NCI-H510A treated with DMSO at 0.1 percent for 48 hours (cell line): ENCODE measurements around the gene GABRA4.
A peak's percentile ranks its signal among the peaks of the same experiment; 100 is the strongest.

Experiments
- DNase-seq: peaks from one replicate; lab custom pipeline; 2025; lab: John Stamatoyannopoulos, UW

GABRA4 gene

DNA sequence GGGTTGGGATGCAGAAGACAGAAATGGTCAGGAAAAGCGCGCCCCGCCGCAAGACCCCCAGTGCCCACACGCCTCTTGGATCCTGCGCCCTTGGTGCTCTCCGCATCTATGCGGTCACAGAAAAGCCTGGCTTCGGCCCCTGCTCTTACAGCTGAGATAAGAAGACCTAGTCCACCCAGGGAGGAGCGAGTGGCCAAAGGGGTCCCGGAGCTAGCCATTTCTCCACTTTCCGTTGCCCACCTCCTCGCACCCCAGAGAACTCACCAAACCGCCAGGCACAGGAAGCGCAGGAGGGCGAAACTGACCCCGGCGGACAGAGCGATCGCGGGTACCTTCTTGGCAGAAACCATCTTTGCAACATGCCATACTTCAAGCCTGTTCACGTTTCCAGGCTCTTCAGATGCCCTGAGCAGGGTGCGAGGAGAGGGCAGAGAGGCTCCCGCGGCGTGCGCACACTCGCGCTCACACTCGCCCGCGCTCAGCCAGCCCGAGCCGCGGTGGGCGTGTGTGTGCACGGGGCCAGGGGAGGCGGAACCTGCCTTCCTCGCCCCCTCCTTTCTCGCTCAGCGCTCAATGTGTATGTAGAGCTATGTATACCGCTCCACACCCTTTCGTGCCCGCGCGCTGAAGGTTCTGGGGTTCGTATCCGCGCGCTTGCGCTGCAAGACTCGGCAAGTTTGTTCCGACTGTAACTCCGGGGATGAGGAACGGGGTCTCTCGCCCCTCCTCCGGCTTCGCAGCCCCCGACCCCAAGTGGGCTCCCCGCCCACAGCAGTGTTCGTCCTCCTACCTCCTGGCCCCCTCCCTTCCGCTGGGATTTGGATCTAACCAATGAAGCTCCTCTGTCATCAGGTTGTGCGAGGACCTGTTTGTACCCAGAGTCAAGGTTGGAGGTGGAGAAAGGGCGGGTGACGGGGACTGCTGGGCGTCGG lies at the start of gene GABRA4:
Gene GABRA4, minus strand, starts transcription at position 507 of the 932 bp plus-strand sequence. Its CDS starts 157 bp downstream, at position 350.
- no peak for DNase-seq

DNA sequence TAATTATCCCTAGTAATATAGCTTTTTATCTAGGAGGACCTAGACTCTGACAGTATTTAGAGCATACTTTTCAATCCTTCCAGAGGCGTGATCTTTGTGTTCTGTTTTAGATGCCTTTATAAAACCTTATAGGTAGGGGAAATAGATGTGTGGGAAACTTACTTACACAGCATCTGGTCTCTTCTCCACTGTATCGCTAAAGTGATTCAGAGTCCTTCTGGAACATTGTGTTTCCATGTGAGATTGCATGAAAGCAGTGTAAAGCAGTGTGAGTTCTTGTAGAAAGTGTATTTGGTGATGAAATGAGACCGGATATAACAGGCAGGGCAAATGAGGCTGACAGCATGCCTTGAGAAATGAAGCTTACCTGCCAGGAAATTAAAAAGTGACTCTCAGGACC lies 47.4 kb upstream of the GABRA4 start:
- DNase-seq: no peak

DNA sequence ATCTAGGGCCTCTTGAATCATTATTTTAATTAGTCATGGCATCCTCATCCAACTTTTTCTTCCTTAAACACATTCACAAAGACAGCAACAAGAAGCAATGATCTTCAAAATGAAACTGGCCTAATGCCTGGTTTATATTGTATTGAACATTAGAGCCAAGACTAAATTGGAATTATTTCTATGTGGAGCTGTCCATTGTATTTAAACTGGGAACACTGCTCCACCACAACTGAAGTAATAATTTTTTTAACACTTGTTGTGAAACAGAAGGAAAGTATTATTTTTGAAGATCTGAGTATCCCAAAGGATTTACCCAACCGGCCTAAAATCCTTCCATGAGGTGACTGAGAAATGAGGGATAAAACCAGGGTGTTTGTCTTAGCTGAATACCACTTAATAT lies 44.9 kb upstream of the GABRA4 start:
- DNase-seq: no peak

DNA sequence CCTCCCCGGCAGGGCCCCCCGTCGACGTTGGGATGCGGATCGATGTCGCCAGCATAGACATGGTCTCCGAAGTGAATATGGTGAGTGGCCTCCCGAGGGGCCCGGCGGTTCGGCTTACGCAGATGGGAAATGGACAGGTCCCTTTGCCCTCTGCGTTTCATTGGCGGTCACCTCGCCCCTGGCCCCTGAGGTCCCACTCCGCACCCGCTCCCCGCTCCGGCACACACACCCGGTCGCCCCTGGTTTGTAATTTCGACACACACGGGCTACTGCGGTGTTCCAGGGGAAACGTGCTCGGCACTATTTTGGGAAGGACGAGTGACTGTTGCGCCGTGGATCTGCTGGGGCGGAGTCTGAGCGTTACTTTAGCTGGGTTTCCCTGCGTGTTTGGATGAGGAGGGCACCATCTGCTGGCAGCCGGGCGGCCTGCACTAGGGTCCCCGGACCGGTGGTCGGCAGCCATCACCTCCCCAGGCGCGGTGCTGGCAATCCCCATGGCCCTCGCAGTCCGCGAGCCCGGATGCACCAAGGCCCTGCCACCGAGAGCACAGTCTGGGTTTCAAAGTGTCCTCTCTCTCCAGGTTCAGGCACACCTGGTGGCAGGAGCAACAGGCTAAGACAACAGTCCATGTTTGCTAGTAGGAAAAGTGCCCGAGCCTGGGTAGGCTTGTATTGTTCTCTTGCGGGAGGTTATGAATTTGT lies 39.2 kb upstream of the GABRA4 start:
- DNase-seq: peak; percentile 51

DNA sequence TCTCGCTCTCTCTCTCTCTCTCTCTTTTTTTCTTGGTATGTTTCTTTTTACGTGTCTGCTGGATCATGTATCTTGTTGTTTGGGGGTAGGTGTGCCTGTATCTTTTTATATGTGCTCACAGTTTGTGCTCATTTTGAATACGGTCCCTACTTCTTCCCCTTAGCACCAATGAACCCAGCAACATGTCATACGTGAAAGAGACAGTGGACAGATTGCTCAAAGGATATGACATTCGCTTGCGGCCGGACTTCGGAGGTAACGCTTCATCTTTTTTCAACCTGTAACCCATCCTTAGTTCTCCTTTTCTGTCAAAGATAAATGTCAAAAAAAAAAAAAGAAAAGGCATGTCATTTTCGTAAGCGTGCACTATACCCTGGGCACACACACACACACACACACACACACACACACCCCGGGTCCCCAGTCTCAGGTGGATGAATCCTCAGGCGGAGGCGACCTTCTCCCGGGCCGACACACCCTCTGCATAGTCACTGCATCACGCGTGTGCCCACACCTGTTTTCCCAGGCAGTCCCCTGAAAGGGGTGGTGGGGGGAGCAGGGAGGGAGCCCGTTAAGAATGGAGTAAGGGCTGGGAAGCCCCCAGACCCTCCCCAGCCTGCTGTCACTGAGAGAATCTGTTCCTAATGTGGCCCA lies 38.5 kb upstream of the GABRA4 start:
- peak; percentile 32 for DNase-seq

DNA sequence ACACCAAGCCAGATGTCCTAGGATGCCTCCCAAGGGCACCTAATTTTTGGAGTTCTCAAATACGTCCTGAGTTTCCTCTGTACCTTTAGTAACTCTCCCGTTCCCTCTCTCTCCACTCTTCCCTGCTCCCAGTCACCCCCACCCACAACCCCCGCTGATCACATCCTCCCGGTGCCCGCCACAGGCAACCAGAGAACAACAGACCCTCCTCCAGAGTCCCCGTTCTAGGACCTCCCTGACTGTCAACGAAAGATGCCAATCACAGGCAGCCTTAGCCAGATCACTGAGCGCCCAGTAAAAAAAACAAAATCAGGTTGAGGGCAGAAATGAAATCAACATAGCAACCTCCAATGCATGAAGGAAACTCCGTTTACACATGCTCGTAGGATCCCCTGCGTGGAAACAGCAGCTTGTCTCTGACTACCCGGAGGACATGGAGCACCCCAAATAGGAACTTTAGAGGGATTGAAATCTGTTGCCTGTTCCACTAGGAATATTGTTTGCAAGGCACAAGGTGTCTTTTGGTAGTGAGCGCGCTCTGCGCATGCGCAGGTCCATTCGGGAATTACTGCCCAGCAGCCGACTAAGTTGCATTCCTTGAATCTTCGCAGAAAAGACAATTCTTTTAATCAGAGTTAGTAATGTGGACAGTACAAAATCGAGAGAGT lies 37.8 kb upstream of the GABRA4 start, which contains the start of gene GABRB1:
Gene GABRB1, plus strand, starts transcription at position 557 of the 668 bp plus-strand sequence.
- DNase-seq: peak; percentile 37

DNA sequence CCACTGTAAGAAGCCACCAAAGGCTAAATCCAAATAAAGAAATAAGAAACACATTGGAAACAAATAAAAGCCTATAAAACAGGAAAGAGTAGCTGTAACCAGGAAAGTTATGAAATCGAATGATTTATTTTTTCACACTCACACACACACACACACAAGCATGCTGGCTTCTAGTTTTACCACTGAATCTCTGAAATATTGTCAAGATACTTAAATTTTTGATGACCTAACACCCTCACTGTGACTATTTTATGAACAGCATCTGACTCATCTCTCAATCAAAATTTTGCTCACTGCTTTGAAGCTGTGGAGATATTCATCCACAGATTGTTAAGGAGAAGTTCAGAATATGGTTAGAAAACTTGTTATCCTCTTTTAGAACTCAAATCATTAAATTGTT lies 24.1 kb upstream of the GABRA4 start:
- no peak for DNase-seq

DNA sequence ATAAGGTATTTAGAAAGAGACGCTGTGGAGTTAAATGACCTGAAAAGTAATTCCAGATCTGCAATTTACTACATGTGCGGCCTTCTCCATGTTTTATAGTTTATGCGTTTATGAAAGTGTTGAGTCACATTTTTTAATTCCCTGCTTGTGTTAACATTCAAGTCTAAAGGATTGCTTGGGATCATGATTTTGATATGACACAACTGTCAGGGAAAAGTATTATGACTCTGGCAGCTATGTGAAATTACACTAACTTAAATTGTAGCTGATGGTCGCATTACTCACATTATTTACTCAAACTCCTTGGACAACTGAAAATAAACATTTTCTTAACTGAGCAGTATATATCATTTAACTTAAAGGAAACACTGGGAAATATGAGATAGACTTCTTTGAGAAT lies 23.7 kb upstream of the GABRA4 start:
- no peak for DNase-seq

DNA sequence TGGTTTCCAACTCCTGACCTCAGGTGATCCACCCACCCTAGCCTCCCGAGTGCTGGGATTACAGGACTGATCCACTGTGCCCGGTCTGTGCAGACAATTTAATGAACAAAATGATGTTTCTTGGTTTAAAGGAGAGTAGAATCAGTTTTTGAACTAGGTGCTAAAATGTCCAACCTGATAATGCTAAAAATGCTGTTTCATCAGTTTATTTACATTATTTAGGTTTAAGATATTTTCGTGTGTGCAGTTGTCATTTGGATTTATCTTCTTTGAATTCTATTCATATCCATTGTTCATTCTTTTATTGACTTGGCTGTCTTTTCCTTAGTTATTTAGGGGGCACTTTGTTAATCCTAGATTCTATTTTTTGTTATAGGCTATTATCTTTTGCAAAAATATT lies 20.0 kb upstream of the GABRA4 start:
- no peak for DNase-seq

DNA sequence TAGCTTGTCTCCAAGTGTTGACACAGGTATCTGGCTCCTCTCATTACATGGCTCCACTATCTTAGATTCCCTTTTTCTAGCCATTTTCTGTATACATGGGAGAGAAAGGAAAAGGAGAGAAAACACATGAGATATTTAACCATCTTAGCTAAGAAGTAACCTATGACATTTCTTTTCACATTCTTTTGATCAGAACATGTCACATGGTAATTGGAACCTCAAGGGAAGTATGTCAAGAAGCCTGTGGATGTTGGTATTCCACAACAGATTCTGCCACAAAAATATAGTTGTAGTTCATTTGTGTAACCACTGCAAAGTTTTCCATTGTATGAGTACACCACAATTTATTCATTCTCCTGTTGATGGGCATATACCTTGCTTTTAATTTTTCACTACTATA lies 19.3 kb upstream of the GABRA4 start:
- DNase-seq: no peak

DNA sequence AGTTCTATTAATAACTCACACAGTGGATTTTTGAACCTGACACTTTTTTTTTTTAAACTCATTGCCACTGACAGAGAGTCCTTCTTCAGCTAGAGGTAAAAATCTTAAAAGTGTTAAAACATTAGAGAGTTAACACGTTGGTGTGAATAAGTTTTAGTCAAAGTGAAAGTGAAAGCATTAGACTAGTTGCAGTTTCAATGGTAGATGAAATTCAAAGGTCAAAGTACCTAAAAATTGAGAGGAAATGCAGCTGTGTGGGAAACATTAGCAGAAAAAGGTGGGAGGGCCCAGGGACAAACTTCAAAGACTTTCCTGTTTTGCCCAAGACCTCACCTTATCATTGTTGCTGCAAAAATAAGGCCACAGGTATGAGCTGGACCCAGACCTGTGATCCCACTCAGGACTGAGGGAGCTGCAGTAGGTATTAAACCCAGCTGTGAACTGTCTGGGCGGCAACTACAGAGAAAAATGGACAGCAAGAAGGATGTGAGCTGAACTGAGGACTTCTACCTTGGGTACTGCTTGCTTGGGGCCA lies 17.6 kb upstream of the GABRA4 start:
- DNase-seq: no peak

DNA sequence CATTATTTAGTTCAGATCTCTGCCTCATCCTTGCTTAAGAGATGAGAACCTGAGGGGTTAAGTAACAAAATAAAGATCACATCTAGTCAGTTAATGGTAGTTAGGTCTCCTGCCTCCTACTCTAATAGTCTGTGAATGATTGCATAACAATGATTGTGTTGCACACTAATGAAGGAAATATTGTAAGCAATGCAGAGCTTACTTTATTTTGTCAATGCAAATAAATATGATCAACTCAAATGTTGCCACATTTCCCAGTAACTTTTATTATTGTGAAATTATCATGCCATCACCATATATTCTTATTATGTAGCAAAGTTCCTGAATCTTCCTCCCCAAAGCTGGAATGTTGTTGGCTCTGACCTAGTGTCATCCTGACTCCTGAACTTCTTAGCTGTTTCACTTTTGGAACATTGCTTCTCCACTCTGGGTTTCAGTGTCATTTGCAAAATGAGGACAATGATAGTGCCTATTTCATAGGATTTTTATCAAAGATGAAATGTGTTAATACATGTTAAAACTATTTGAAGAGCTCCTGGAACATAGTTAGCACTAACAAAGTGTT lies 17.0 kb upstream of the GABRA4 start:
- no peak for DNase-seq

DNA sequence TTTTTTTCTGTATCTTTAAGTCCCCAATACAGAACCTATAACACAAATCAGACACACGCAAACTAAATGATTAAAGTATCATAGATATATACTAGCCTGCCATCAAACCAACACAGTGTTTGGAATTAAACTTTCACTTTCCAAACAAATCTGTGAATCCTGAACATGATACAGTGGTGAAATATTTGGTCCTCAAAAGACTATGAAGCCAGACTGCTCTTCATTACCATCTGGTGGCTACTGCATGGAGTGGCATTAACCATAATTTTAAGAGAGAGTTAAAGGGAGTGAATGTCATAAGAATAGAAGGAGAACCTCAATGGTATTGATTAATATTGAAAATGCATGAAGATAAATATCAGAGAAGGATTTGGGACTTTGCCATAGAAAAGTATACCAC lies 9.2 kb upstream of the GABRA4 start:
- DNase-seq: no peak

DNA sequence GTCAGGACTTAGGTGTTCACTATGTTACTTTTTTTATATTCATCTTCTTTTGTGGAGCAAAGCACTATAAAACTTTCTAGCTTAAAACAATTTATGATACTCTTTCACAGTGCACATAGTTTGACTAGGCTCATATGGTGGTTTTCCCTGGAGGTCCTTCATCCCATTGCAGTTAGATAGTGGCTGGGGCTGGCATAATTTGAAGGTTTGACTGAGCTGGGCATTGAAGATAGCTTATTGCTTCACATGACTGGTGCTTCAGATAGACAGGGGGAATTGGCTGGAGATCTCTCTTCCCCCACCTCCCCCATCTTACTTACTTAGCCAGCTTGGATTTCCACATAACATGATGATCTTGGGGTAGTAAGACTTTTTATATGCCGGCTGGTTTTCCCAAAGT lies 7.0 kb upstream of the GABRA4 start:
- no peak for DNase-seq

DNA sequence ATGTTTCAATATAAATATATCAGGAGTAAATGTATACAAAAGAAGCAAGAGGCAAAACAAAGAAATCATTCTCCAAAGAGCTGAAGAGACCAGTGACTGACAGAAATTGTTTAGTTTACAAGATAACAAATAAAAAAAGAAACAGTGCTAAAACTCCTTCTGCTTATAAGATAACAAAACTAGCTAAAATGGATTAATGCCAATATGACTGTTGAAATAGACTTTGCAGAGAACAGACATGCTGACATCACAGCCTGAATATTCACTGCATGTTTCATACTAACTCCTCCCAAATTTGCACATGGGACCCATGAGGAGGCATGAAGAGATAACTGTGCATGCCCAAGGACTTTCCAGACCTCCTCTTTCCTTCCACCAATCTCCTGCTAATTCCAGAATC lies 6.2 kb upstream of the GABRA4 start:
- DNase-seq: no peak

DNA sequence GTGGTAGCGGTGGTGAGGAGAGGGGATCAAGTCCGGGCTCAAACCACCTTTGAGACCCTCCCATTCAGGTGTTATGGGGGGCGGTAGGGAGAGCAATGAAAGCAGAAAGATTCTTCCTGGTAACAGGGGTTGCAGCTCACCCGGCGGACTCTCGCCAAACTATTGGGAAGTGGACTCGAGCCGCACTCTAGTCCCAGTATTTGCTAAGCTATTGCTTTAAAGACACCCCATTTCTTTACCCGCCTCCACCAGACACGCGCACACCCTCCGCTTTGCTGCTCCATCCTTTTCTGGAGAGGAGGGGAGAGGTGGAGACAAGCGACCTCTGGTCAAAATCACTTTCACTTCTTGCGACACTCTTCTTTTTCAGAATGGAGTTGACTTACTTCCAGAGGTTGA lies 625 bp upstream of the GABRA4 start:
- DNase-seq: no peak

DNA sequence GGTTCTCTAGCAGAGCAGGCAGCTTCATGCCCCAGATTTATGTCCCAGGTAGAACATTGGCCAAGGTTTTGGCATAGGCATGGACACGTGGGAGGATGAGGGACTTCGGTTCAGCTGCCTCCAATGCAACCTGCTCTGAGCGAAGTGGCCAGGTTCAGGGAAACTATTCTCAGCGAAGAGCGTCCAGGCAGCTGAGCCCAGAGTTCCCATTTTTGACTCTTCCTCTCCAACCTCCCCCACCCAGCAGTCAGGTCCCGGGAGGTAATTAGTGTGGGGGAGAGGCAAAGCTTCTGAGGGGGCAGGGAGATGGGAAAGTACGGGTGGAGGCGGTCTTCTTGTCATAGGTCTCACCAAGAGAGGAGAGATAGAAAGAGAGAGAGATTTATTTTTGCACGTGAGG lies 1.0 kb downstream of the GABRA4 start:
- DNase-seq: no peak

DNA sequence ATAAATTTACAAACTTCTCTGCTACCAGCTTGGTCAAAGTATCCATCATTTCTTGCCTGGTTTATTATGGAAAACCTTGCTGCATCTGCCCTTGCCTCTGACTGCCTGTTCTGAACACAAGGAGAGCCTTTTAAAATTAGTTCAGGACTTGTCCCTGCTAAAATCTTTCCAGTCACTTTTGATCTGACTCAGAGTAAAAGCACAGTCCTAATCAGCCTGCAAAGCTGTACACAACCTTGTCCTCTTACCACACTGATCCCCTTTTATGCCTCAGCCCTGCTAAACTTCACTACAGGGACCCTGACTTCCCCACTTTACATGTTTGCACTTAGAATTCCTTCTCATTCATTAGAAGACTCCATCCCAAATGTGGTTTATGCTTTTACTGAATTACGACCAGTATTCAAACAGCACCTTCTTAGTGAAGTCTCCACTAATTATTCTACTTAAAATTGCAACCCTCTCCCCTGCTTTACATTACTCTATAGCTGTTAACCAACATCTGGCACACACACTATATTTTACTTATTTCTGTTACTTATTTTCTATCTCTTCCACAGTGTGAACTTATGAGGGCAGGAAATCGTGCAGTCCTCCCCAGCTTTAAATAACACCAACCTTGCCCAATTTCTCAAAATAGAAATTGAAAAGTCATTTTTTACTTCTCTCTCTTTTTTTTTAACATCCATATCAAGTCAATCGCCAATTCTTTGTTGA lies 6.3 kb downstream of the GABRA4 start:
- no peak for DNase-seq

DNA sequence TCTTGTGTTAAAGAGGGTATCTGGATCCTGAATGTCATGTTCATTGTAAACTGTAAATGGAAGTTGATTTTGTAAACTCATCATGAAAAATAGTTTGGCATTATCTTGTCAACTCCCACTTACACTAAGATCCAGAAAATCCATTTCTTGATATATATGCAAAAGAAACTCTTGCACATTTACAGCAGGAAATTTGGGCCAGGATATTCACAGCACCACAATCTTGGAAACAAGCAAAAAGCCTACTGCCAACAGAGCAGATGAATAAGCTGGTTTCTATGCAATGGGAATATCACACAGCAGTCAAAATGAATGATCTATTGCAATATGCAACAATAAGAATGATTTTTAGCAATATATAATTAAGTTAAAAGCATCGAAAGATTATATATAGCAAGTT lies 8.6 kb downstream of the GABRA4 start:
- no peak for DNase-seq

DNA sequence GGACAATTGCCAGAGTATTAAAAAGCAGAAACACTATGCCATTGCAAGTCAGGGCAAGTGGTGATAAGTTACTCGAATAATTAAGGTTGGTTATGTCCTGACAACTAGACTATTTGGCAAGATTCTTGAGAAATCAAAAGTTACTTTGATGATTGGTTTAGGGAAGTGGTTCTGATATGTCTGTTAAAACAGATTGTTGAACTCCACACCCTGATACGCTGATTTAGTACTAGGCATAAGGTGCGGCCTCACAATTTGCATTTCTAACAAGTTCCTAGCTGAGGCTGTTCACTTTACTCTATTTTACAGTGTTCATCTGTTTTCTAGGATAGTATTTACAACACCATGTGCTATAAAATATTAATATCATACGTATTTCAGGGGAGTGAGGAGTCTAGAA lies 12.5 kb downstream of the GABRA4 start:
- no peak for DNase-seq

DNA sequence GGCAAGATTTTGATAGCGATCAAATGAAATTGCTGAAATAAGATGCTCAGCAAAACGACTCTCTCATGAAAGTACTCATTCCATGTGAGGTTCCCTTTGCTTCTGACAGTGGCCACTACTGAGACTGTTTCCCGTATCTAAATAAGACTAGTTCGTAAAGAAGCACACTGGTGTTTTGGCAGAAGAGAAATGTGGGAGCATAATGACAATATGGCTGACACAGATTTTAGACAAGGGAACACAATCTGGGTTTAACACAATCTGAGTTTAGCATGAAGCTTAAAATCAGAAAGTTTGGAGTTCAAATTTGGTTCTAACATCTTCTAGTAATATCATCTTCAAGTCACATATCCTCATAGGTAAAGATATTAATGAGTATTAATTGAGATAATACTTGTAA lies 13.7 kb downstream of the GABRA4 start:
- no peak for DNase-seq
